GM12864 (cell line): Measurements from ENCODE around the gene PIN4.

Experiments used
- DNase-seq: peaks from one replicate; pipeline ENCODE4 v3.0.0-alpha.2; 2011; ENCODE audit warnings: low read depth
- H3K4me3 ChIP-seq: 2 replicates; pipeline ENCODE4 v1.5.1; 2011; ENCODE audit warnings: mild to moderate bottlenecking, low read depth, low read length, control low read depth
- TF ChIP-seq, protein P1 (sequence below): IDR thresholded peaks from 2 replicates; pipeline ENCODE4 v1.5.1; 2011; ENCODE audit warnings: low read depth, mild to moderate bottlenecking, moderate library complexity, low read length, control low read depth, inconsistent platforms; ENCODE audit errors: missing control alignments

PIN4 gene

DNA sequence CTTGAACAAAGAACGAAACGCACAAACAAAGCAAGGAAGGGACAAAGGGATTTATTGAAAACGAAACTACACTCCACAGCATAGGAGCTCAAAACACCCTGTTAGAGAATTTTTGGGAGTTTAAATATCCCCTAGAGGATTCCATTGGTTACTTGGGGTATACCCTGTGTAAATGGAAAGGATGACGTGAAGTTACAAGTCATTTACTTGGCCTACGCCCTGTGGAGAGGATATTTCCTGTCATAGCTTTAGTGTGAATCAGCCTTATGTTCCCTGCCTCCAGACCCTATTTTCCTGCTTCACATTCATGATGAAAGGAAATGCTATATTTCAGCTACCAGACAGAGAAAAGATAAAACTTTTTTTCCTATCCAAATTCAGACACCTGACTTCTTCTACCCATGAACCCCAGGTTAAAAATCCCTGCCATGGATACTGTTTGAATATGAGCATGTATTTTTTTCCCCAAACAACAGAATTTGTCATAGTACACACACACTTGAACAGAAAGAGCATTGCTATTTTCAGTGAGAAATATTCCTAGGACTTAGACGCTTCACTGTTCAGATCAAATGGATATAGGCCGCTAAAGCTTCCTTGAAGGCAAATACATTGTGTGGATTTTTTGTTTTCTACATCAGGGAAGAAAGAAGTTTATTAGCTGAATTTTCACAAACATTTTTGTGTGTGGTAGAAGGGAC lies 20.4 kb downstream of the PIN4 start:
- H3K4me3 ChIP-seq: no peak overlapping the region
- no peak for DNase-seq
- TF ChIP-seq, protein P1, sequence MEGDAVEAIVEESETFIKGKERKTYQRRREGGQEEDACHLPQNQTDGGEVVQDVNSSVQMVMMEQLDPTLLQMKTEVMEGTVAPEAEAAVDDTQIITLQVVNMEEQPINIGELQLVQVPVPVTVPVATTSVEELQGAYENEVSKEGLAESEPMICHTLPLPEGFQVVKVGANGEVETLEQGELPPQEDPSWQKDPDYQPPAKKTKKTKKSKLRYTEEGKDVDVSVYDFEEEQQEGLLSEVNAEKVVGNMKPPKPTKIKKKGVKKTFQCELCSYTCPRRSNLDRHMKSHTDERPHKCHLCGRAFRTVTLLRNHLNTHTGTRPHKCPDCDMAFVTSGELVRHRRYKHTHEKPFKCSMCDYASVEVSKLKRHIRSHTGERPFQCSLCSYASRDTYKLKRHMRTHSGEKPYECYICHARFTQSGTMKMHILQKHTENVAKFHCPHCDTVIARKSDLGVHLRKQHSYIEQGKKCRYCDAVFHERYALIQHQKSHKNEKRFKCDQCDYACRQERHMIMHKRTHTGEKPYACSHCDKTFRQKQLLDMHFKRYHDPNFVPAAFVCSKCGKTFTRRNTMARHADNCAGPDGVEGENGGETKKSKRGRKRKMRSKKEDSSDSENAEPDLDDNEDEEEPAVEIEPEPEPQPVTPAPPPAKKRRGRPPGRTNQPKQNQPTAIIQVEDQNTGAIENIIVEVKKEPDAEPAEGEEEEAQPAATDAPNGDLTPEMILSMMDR: no peak

DNA sequence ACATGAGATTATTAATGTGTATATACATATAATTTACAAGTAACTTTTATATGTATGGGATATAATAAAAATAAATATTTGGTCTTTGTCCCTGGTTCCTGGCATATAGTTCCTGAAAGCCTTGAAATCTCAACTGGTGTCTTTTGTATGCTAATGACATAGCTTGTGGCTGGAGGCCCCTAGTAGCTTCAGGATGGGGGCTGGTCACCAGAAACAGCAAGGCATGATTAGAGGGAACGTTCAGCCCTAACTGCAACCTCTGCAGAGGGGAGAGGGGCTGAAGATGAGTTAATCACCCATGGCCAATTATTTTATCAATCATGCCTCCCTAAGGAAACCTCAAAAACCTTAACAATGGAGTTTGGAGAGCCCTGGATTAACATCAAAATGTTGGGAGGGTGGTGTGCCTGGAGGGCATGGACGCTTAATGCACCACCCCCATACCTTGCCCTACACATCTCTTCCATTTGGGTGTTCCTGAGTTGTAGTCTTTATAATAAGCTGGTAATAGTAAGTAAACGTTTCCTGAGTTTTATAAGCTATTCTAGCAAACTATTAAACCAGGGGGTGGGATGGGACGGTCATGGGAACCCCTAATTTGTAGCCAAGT lies 21.3 kb downstream of the PIN4 start:
- TF ChIP-seq, protein P1: no peak
- no peak for DNase-seq
- no peak overlapping the region for H3K4me3 ChIP-seq

DNA sequence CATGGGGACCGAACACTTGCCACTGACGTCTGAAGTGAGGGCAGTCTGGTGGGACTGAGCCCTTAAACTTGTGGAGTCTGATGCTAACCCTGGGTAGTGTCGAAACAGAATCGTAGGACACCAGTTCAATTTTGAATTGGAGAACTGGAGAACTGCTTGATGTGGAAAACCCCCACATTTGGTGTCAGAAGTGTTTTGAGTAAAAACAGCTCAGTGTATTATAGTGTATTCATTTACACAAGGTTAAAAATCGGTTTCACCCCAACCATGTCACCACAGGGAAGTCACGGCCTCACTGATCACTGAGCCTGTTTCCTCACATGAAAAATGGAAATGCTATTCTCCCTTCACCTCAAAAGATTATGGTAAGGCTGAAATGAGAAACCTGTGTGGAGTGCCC lies 21.9 kb downstream of the PIN4 start:
- no peak for DNase-seq
- TF ChIP-seq, protein P1: no peak
- H3K4me3 ChIP-seq: no peak overlapping the region

DNA sequence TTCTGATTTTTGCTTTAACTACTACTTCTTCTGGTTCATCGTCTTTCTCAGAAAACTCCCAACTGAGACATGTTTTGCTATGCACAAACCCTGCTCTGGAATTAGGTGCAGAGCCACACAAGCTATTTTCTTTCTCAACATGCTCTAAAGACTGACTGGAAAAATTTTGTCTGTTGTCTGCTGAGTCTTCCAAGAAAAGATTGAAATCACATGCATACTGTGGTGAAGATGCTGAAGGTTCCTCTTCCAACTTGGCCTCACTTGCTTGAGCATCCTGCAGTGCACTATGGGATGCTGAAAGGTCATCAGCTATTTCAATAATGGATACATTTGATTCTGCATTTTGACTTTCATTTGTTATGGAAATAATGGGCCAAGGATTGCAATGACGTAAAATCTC lies 24.1 kb downstream of the PIN4 start:
- TF ChIP-seq, protein P1: no peak
- DNase-seq: no peak
- H3K4me3 ChIP-seq: no peak overlapping the region

DNA sequence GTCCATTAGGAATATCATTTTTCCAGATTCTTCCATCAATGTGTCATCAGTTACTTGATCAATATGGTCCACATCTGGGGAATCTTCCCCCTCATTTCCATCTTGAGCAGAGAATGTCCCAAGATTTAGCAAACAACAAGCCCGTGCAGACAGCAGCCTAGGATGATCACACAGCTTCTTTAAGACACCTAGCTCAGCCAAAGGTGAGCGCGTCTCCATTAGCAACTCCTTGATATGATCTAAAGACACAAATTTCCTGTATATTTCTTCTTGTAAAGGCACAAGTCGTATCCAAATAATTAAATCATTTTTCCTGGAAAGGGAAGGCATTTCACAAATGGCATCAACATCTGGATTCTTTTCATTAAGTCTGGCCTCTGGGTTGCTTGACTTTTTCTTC lies 25.8 kb downstream of the PIN4 start:
- DNase-seq: no peak
- TF ChIP-seq, protein P1: no peak
- no peak overlapping the region for H3K4me3 ChIP-seq

DNA sequence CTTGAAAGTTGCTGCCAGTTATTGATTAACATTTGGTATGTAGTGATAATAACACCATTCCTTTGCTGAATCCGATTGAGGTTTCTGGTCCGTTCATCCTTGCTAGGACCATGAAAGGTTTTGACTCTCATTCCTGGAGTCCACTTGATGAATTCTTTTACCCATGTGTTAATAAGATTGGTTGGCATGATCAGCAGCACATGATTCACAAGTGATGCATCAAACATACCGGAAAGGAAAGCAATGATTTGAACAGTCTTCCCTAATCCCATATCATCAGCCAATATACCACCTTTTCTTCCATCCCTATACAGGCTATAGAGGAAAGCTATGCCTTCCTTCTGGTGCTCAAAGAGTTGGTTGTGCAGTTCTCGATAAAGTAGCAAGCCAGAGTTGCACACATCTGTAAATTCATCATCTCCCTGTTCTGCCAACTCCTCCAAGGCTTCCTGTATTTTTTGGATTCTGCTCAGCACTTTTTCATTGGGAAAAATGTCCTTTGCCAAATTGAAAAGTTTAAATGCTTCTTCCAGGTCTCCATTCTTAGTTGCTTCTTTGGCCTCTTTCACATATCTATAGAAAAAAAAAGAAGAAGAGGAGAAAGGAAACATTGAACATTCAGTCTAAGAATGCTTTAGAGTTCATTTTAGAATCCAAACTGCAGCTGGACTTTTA lies 26.7 kb downstream of the PIN4 start:
- no peak overlapping the region for H3K4me3 ChIP-seq
- DNase-seq: no peak
- TF ChIP-seq, protein P1: no peak
